Stimulated activated CD8-positive, alpha-beta memory T cell treated with anti-CD3 and anti-CD28 coated beads, Interleukin-4, amount 100 ng/mL, for 24 hours (primary cell): ENCODE measurements around the gene PIK3C2B.

Experiments used
- DNase-seq: peaks from one replicate; pipeline ENCODE4 v3.0.0-alpha.2; 2020; ENCODE audit warnings: low read depth

Gene PIK3C2B

DNA sequence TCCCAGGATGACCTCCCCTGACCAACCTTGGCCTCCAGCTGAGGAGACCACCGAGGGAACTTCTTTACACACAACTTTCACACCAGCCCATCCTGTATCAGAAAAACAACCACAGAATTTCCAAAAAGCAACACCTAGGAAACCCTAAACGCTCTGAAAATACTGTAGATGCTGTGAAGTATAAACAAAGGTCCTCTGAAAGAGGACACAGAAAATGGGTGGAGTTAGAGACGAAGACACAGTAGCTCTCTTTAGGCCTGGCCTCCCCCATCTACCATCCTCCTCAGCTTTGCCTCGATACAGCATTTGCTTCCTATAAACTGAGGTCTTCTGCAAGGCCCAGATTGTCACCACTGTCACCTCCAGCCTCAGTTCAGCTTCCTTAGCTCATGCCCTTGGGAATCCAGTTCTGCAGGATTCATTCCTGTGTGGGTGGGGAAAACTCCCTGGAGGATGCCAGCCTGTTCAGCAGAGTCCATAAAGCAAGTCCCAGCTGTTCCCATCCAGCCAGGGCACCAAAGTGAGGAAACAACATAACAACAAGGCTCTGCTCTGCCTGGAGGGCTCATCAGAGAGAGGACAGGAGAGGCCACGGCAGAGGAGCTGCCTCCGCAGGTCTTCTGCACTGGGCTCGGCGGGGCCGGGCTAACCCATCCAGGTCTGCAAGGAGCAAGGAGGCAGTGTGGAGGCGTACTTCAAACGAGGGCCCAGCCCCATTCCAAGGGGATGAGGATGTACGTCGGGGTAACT, 15.0 kb downstream of the PIK3C2B start:
- no peak for DNase-seq

DNA sequence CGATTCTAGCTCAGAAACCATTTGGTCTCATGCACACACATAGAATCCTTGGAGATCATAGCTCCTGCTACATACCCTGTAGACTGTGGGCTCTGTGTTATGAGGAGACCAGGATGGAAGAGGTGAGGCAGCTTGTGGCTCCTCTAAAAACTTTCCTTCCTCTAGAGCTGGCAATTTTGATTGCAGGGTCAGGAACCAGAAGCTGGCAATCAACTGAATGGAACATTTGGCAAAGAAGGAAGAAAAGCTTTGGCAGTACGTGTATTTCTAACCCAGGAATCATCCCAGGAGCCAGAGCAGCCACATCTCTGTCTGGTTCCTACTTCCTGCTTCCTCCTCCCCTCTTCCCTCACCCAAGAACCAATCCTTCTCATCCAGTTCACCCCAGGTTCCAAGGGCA, 15.7 kb downstream of the PIK3C2B start:
- DNase-seq, result no peak

GRCh38 chr1:204478172-204478899, 16.3 kb downstream of the PIK3C2B start:
- DNase-seq, result no peak

DNA sequence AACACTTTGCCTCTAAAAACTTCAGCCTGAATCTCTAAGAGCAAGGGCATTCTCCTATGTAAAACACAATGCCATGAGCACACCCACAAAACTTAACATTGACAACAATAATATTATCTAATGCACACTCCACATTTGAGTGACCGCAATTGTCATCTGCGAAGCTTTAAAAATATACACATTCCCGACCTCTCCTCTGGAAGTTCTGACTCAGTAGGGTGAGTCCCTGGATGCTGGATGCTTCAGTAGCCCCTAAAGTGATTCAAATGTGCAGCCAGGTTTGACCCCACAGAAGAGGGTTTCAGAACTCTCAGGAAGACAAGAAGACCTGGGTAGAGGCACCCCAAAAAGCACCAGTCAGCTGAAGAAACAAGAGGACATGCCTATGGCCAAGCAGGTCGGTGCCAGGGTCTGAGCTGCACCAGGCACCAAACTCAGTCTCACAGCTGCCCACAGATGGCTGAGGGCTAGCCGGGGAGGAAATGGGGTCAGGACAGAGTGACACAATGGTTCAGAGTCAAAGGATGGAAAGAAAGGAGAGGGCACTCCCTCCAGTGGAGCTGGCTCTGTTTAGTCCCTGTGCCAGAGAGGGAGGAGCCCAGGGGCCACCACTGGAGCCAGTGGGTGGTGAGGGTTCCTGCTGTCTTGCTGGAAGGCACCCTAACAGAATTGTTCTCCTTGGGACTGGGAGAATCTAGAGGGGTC, 17.4 kb downstream of the PIK3C2B start:
- no peak for DNase-seq

GRCh38 chr1:204476563-204476962, 18.0 kb downstream of the PIK3C2B start:
- no peak for DNase-seq

DNA sequence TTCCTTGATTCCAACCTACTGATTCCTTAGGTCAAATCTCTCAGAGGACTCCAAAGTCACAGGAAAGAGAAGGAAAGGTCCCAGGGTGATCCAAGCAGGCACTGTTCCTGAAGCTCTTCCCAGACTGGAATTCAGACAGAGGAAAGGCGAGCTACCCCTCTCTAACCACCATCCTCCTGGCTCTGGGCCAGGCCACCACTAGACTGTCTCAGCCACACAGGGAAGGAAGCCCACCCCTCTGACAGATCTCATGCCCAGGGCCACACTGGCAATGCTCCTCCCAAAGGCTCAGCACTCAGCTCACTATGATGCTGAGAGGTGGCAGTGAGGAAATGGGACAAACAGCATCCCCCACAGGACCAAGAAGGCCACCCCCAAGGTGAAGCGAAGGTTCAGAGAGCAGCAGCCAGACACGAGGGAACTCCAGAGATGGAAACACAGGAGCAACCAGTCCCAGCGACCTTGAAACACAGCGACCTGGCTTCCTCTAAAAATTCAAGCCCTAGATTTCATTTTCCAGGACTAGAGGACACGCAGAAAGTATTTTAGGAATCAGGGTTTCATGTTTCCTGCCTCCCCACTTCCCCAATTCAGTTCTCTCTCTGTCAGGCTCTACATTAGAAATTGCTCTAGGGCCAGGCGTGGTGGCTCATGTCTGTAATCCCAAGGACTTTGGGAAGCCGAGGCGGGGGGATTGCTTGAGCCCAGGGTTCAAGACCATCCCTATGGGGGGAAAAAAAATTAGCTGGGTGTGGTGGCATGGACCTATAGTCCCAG, 18.8 kb downstream of the PIK3C2B start:
- no peak for DNase-seq

DNA sequence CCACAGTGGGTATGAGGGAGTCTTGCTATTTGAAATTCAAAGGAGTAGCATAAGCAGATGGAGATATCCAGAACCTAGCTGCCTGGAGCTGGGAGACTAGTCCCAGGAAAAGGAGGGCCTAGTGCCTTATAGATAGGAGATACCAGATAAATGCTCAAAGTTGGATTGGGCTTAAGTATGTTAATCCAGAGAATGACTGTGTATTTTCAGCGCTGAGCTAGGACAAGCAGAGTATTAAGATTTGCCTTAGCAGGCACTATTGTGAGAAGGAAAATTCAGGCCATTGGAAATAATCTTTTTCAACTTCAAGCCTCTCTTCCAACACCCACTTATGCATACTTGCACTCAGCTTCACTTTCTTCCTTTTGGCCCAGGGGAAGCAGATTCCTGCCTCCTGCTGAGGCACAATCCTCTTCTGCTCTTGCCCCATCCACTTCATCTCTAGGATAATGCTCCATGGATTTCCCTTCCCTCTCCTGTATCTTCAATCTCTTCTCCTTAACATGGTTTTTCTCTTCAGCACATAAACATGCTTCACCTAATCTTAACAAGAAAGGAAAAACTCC, 21.1 kb downstream of the PIK3C2B start:
- no peak for DNase-seq

DNA sequence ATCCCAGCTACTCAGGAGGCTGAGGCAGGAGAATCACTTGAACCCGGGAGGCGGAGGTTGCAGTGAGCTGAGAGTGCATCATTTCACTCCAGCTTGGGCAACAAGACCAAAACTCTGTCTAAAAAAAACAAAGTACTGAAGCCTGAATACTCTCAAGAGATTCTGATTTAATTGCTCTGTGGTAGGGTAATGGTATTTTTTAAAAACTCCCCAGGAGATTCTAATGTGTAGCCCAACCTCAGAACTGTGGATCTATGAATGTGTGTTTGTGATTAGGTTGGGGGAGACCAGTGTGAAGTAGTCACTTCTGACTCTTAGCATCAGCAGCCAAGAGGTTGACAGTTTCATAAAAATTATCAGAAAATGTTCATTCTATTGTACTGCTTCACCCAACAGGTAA, 21.9 kb downstream of the PIK3C2B start:
- DNase-seq, result no peak

- no peak for DNase-seq
Observed at GRCh38 chr1:204471687-204472086, 22.9 kb downstream of the PIK3C2B start.

- DNase-seq, result no peak
Observed at GRCh38 chr1:204469304-204469703, 25.3 kb downstream of the PIK3C2B start.

GRCh38 chr1:204468766-204469302, 25.8 kb downstream of the PIK3C2B start:
- DNase-seq, result no peak

GRCh38 chr1:204468206-204468605, 26.4 kb downstream of the PIK3C2B start:
- no peak for DNase-seq

DNA sequence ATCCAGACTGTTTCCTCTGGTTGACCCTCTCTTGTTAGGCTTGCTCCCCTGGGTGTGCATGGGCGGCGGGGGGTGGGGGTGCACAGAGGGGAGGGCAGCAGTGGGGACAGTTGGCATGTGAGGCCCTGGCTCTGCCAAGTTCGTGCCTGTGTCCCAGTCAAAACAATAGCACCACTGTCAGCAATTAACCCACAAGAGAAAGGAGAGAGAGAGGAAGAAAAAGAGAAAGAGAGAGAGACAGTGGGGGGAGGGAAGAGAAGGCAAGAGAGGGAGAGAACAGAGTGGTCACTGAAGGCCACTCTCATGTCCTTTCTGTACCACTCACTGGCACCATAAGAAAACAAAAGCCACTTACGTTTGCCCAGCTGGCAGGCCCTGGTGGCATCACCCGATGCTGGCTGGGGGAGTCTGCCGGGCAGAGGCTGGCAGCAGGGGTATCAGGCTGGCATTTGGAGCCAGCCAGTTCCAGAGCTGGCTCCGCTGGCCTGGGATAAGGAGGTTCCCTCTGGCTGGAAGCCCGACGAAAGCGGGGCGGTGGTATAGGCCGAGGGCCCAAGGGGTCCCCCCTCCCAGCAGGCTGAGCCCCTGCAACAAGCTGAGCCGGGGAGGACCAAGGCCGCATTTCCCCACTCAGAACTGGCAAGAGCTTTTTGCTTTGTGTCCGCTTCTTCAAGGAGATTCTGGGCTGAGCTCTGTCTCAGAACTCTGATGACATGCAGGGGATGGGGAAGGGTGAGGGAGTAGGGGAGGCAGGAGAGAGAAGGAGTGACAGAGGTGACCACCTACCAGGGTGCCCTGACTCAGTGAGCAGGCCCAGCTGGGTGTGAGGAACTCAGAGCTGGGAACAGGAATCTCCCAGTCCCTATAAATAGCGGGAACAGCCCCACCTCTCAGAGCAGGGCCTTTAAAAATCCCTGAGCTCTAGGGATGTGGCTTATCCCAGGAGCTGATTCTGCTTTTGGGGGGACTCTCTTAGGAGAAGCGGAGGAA, 27.9 kb downstream of the PIK3C2B start:
- DNase-seq, result no peak

- no peak for DNase-seq
Observed at GRCh38 chr1:204465546-204466415, 28.8 kb downstream of the PIK3C2B start.

DNA sequence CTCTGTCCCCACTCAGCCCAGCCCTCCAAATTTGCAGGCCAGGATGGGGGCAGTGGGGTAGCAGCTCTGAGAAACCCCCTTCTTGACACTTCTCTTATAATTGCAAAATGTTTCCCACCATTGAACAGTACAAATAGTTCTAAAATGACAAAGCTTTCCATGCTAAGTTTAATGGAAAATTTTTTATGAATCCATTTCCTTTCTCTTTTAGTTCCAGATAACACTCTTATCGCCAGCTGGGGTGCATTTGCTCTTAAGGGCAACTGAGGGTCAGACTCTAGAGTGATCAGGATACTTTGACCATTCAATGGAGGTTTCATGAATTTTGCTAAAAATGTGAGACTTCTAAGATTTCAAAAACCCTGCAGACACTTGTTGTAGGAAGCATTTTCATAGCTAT, 29.9 kb downstream of the PIK3C2B start:
- DNase-seq, result no peak

DNA sequence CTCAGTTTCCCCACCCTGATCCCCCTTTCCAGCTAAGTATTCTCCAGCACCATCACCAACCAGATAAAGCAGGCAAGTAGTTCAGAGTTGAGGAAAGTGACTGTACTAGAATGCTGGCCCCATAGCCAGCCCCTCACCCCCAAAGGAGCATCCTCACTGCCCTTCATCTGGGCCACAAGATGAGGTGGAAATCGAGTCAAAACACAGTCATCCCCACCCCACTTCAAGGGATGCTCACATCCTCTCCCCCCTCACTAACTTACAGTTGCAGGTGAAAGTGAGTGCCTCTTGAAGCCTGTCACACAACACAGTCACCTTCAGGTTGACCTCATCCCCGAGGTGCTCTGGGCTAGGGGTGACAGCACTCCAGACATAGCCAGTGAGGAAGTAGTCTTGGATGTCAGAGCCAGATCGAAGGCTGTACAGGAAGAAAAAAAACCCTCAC, 30.4 kb downstream of the PIK3C2B start:
- DNase-seq, result no peak

DNA sequence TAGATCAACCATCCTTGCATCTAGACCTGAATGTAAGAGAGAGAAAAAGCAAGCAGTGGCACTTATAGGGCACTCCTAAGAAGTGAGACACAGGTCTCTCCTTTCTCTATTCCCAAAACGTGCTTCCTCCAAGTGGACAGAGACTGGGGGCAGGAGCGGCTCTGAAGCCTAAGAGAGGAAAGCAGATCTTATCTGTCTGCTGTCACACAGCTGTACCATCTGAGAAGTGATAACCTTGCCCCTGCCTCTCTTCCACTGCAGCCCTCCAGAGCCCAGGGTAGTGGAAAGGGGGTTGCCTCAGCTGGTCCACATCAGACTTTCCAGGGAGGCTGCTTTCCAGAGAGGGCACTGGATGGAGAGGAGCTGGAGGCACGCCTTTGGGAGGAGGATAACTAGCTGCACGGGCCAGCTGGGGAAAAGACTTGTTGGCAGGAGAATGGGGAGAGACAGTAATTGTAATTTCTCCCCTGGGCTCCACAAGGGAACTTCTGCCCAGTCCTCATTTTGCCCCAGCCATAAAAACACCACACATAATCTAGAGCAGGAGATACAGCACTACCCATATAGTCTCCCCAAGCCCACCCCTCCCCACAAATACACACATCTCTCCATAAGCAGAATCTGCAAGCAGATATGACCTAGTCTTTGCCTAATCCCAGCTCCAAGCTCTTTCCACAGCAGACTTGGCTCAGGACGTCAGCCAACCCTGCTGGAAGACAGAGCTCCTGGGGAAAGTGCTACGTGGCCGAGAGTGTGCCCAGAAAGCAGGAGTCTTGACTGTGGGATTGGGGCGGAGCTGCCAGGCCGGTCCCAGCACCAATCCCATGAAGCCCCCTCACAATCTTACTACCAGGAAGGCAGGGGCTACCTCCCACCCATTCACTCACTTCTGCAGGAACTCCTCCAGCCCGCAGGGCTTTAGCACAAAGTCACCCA, 31.2 kb downstream of the PIK3C2B start:
- no peak for DNase-seq

DNA sequence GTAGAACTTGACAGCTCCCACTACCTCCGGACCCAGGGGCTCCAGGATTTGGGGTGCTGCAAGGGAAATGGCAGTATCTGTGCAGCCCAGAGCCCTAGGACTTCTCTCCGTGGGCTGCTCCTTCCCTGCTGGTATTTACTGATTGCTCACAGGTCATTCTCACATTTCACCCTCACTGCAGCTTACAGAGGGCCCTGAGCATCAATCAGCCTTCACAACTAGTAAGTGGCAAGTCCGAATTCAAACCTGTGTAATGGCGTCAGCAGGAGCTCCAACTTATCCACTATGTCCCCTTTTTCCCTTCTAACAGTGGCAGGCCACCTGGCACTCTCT, 32.4 kb downstream of the PIK3C2B start:
- DNase-seq, result no peak
